Measurements from ENCODE around the gene RECQL5. TPM values are rescaled to one million over a fixed set of nuclear protein-coding genes. Genes with fewer than 3 reads are reported as not detected.
A peak's percentile ranks its signal among the peaks of the same experiment; 100 is the strongest.

The RECQL5 gene
- total RNA-seq, 3 donors from 2014 or later (not counting 1 experiment from before 2014, with no cell fraction given) = 33.4 to 39.1 (median 34.3) TPM

DNA sequence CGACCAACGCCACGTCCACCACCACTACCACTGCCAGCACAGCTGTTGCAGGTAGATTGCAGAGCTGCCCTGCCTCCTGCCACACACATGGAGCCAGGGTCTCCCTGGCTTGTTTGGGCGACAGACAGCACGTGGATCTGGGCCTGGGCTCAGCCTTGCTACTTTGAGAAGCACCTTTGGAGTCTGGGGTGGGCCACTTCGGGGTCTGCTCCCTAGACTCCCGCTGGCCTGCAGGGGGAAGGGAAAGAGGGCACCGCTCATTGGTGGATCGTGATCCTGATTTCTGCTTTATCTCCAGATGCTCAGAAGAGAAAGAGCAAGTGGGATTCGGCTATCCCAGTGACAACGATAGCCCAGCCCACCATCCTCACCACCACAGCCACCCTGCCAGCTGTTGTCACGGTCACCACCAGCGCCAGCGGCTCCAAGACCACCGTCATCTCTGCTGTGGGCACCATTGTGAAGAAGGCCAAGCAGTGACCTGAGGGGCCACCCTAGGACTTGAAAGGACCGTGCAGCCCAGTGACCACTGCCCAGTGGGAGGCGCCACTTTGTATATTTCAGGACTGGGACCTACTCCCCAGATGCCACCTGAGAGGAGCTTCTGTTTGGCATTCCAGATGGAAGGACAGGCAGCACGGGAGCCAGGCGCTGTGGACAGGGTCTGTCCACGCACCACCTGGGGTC, 39.2 kb upstream of the RECQL5 start:
- Histone ChIP-seq H3K9me3 (ENCODE audit: control insufficient read depth, insufficient read depth, low read length) (no peaks in the 10 kb centered on the region), H3K27me3 (ENCODE audit: control insufficient read depth, insufficient read depth, low read length) (no peaks in the 10 kb centered on the region), H3K36me3 (ENCODE audit: control insufficient read depth, insufficient read depth, low read length) (peaks cover 63% of the 10 kb centered on the region), H3K4me1 (ENCODE audit: control insufficient read depth, insufficient read depth, low read length) (no peaks in the 10 kb centered on the region), H3K27ac (ENCODE audit: low read length) (no peak overlapping the region), H3K4me3 (ENCODE audit: low read length) (no peak overlapping the region)
- Mint-ChIP-seq H3K4me3 (no peak overlapping the region), H3K9me3 (no peaks in the 10 kb centered on the region), H3K36me3 (peaks cover 6% of the 10 kb centered on the region), H3K4me1 (peaks cover 0 to 5% of the 10 kb centered on the region in 2 donors), H3K27me3 (ENCODE audit: low read depth in 2 of 2) (no peaks in the 10 kb centered on the region), H3K27ac (peak overlapping the region in 1 of 2 donors; percentile 73)
- DNase-seq = no peak
- WGBS (ENCODE audit: insufficient coverage) = 96% methylated on average over 18 of the region's 20 CpGs
- intact Hi-C loops (cut with micrococcal nuclease) = no loop called here
- ATAC-seq = no peak
- TF ChIP-seq, protein P1, sequence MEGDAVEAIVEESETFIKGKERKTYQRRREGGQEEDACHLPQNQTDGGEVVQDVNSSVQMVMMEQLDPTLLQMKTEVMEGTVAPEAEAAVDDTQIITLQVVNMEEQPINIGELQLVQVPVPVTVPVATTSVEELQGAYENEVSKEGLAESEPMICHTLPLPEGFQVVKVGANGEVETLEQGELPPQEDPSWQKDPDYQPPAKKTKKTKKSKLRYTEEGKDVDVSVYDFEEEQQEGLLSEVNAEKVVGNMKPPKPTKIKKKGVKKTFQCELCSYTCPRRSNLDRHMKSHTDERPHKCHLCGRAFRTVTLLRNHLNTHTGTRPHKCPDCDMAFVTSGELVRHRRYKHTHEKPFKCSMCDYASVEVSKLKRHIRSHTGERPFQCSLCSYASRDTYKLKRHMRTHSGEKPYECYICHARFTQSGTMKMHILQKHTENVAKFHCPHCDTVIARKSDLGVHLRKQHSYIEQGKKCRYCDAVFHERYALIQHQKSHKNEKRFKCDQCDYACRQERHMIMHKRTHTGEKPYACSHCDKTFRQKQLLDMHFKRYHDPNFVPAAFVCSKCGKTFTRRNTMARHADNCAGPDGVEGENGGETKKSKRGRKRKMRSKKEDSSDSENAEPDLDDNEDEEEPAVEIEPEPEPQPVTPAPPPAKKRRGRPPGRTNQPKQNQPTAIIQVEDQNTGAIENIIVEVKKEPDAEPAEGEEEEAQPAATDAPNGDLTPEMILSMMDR (IDR thresholded peaks at IDR 0.05) = no peak

DNA sequence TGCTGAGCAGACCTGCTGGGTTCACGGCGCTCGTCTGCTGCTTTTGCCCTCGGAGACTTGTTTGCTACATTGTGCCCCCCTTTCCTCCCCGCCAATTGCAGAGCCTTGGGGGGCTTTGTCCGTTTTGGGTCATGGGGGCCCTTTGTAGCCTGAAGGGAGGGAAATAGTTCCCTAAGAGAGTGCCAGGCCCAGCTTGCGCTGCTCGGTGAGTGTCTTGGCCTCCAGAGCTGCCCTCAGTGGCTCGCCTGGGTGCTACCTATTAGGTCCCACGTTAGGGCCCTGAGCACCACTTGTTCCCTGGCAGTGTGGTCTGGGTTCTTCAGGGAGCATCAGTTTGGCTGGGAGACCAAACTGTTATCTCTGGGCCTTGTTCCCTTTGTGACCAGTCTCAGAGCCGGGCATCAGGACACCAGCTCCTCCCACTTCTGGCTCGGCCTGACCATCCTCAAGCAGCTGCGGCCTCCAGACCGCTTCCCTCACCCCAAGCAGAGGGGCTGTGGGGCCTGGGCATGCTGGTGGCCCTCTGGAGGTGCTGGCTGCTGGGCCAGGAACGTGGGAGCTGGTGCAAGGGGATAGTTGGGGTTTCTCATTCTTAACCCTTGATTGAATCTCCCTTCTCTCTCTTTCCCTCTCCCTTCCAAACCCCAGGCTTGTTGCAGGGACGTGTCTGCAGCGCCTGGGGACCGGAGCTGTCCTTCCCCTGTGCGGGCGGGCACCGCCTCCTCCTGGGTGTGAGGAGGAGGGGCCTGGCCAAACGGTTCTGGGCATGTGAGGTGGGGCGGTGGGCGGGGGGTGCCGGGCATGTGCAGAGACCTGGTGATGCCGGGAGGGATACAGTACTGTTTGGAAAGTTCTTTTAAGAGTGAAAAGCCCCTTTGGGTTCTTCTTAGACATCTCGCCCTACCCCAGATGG, 38.3 kb upstream of the RECQL5 start:
- H3K27me3 ChIP-seq (ENCODE audit: control insufficient read depth, insufficient read depth, low read length) = no peaks in the 10 kb centered on the region
- DNase-seq = no peak
- Mint-ChIP-seq H3K9me3 (no peaks in the 10 kb centered on the region), H3K27me3 (ENCODE audit: low read depth in 2 of 2) (no peaks in the 10 kb centered on the region), H3K4me3 (no peak overlapping the region), H3K36me3 (peaks cover 6% of the 10 kb centered on the region), H3K27ac (no peak overlapping the region), H3K4me1 (peaks cover 0 to 6% of the 10 kb centered on the region in 2 donors)
- H3K36me3 ChIP-seq (ENCODE audit: control insufficient read depth, insufficient read depth, low read length) = peaks cover 72% of the 10 kb centered on the region
- 95% methylated on average over 25 of the region's 27 CpGs for WGBS (ENCODE audit: insufficient coverage)
- H3K9me3 ChIP-seq (ENCODE audit: control insufficient read depth, insufficient read depth, low read length) = no peaks in the 10 kb centered on the region
- TF ChIP-seq, protein P1 (IDR thresholded peaks at IDR 0.05) = no peak
- no peaks in the 10 kb centered on the region for H3K4me1 ChIP-seq (ENCODE audit: control insufficient read depth, insufficient read depth, low read length)
- ATAC-seq = no peak
- H3K4me3 ChIP-seq (ENCODE audit: low read length) = no peak overlapping the region
- H3K27ac ChIP-seq (ENCODE audit: low read length) = no peak overlapping the region
- intact Hi-C loops (cut with micrococcal nuclease) = no loop called here

DNA sequence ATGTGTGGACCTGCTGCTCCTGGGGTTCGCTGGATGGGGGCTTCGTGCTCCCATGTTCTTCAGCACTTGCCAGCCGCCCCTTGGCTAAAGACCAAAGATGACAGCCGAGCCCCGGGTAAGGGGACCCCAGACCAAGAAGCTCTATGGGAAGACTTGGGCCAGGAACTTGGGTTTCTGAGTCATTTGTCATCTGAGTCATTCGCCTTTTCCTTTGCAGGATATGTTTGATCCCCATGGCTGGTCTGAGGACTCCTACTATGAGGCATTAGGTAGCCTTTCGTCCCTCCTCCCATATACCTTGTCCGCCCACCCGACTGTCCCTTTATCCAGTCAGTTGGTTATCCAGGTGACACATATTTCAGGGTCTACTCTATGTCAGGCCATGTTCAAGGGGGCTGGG, 36.6 kb upstream of the RECQL5 start:
- H3K4me3 ChIP-seq (ENCODE audit: low read length) = no peak overlapping the region
- Mint-ChIP-seq H3K36me3 (peaks cover 6% of the 10 kb centered on the region), H3K27ac (no peak overlapping the region), H3K4me3 (no peak overlapping the region), H3K9me3 (no peaks in the 10 kb centered on the region), H3K27me3 (ENCODE audit: low read depth in 2 of 2) (no peaks in the 10 kb centered on the region), H3K4me1 (peaks cover 0 to 6% of the 10 kb centered on the region in 2 donors)
- no peaks in the 10 kb centered on the region for H3K4me1 ChIP-seq (ENCODE audit: control insufficient read depth, insufficient read depth, low read length)
- no peak overlapping the region for H3K27ac ChIP-seq (ENCODE audit: low read length)
- H3K36me3 ChIP-seq (ENCODE audit: control insufficient read depth, insufficient read depth, low read length) = peaks cover 81% of the 10 kb centered on the region
- no peaks in the 10 kb centered on the region for H3K9me3 ChIP-seq (ENCODE audit: control insufficient read depth, insufficient read depth, low read length)
- WGBS (ENCODE audit: insufficient coverage) = 99% methylated on average over 9 of the region's 9 CpGs
- intact Hi-C loops (cut with micrococcal nuclease) = no loop called here
- TF ChIP-seq, protein P1 (IDR thresholded peaks at IDR 0.05) = no peak
- no peak for ATAC-seq
- DNase-seq = no peak
- no peaks in the 10 kb centered on the region for H3K27me3 ChIP-seq (ENCODE audit: control insufficient read depth, insufficient read depth, low read length)
